Tongue (tissue), 2 donors: ENCODE data around the gene FAM180A. TPM values are rescaled to one million over a fixed set of nuclear protein-coding genes. Genes with fewer than 3 reads are reported as not detected.

Source experiments
- DNase-seq: peaks from one replicate; pipeline ENCODE4 v3.0.0-alpha.2; 2015
- total RNA-seq: library from RNA; depleted of rRNA; stranded (reverse); fragments of >200 nt; gene quantifications from one replicate; pipeline ENCODE4 v1.2.3, GENCODE V29; 2014

The FAM180A gene
- total RNA-seq, 1 donor from 2014 or later = 1.4 TPM

DNA sequence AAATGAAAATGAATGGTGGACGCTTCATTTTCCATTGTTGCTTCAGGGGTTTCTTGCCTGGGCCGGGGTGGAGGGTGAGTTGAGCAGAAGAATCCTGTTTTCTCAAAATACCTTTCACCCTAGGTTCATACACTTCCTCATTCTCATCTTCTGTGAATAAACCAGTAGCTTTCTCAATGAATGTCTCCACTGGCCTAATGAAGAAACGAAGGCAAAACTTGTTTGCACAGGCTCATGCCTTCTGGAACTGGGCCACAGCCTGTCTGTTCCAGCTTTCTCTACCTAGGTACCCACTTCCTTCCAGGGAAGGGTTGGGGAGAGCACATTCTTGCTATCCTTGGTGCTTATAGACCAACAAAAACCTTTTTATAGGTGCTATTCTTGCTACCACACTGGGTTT, 65.0 kb downstream of the FAM180A start:
- DNase-seq = no peak

DNA sequence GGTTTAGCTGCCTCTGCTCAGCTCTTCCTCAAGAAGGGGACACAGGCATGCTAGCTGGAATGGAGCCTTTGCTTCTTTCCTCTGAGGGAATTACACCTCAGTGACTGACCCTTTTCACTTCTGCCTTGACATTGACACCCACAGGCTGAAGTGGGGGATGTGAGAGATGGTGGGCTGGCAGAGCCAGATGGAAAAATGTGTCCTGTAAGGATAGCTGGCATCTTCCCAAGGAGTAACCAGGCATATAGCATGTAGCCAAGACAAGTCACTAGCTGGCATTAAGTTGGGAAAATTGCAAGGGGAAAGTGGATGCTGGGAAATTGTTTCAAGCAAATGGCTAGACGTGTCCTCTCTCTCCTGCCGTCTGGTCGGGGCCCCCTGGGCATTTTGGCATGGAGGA, 66.4 kb downstream of the FAM180A start:
- peak; percentile 26 for DNase-seq

DNA sequence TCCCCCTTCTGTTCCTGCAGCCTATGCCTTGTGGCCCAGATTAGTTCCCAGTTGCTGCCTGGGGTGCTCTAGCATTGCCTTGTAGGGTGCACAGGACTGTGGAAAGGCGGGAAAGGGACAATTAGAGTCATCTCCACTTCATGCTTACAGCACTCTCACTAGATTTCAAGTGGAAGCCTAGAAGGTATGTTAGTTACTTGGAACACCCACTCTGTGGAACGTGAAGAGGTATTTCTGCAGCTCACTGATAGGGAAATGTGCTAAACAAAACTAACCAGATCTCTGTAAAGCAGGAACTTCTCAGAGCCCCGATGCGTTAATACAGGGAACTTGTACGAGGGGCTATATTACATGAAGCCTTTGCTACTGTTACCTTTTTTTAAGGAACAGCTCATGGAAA, 66.9 kb downstream of the FAM180A start:
- DNase-seq = no peak

Other genes with a start within 250 kb of the FAM180A start
- gene CNOT4, start 238.7 kb downstream of the FAM180A start, total RNA-seq = 19.0 TPM
- 34.8 TPM for gene NUP205, start 190.9 kb downstream of the FAM180A start, total RNA-seq
- gene STMP1, start 86.3 kb downstream of the FAM180A start, total RNA-seq = 19.2 TPM
- not detected for gene SLC13A4, start 20.6 kb downstream of the FAM180A start, total RNA-seq
- 83.3 TPM for gene MTPN, start 228.5 kb upstream of the FAM180A start, total RNA-seq